ENCODE data around the gene CEP126.

DNA sequence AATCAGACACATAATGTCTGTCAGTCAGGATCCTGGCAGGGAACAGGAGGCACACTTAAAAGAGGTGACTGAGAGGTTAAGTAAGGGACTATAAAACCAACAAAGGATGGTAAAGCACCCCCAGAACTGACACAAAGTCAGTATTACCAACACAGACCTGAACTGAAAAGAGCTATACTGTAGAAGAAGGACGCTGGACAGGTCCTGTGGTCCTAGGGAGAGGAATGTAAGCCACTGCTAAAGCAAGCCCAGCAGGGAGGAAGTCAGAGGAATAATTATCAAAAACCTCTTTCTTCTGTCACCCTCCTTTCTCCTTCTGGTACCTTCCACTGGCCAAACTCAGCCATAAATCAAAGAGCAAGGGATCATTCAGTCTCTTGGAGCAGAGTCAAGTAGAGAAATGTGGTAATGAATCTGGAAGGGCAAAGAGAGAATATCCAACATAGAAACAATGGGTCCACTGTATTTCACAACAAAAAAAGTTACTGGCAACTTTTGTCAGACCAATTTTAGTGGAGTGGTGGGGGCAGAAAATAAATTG lies 34.9 kb downstream of the CEP126 start:
- no peak for TF ChIP-seq SIN3A (IDR thresholded peaks at IDR 0.05; ENCODE audit: borderline replicate concordance, insufficient read depth, low read length)
- no peak for TF ChIP-seq POLR2AphosphoS5 (IDR thresholded peaks at IDR 0.05; ENCODE audit: low read depth, low read length)
